Measurements from ENCODE around the gene C2orf76. TPM values are rescaled to one million over a fixed set of nuclear protein-coding genes. Genes with fewer than 3 reads are reported as not detected.

Gene C2orf76
- total RNA-seq, 1 donor from 2014 or later = 10.0 TPM

Other genes with a start within 250 kb of the C2orf76 start
- gene C1QL2, start 208.1 kb downstream of the C2orf76 start, total RNA-seq = not detected in 2 replicates
- 0.05 and 0.15 TPM in 2 replicates for gene STEAP3, start 143.0 kb downstream of the C2orf76 start, total RNA-seq
- 121 and 126 TPM in 2 replicates for gene DBI, start 143 bp upstream of the C2orf76 start, total RNA-seq
- not detected in 2 replicates for gene TMEM37, start 65.0 kb upstream of the C2orf76 start, total RNA-seq
- not detected in 2 replicates for gene SCTR, start 157.6 kb upstream of the C2orf76 start, total RNA-seq
- gene CFAP221, start 177.6 kb upstream of the C2orf76 start, total RNA-seq = not detected in 2 replicates